ENCODE data around the gene SCNN1B.
A peak's percentile ranks its signal among the peaks of the same experiment; 100 is the strongest.

The SCNN1B gene

DNA sequence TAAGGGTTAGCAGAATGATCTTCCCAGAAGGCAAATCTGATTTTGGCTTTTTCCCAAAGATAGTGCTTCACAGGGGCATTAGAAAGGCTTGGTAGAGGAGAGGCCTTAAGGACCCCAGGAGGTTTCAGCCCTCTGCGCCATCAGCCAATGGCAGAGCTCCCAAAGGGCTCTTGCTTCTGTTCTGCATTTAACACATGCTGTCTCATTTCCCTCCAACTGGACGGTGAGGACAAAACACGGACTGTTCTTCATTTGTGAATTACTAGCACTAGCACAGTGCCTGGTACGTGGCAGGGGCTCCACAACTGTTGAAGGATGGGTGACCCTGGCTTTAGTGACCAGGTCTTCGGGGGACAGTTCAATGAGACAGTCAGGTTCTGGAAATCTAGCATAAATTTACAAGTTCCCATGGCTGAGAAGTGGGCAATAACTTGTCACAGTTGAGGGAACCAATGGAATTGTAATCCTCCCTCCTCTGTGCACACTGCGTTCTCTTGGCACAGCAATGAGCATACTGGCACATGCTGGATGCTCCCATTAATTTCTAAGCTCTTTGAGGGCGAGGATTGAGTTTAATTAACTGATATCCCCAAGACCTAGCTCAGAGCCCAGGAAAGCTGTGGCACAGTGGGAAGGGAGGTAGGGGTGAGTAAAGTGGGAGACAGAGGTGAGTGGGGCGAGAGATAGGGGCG lies 105.5 kb downstream of the SCNN1B start:
- no peak for DNase-seq (ENCODE audit: low read depth)

DNA sequence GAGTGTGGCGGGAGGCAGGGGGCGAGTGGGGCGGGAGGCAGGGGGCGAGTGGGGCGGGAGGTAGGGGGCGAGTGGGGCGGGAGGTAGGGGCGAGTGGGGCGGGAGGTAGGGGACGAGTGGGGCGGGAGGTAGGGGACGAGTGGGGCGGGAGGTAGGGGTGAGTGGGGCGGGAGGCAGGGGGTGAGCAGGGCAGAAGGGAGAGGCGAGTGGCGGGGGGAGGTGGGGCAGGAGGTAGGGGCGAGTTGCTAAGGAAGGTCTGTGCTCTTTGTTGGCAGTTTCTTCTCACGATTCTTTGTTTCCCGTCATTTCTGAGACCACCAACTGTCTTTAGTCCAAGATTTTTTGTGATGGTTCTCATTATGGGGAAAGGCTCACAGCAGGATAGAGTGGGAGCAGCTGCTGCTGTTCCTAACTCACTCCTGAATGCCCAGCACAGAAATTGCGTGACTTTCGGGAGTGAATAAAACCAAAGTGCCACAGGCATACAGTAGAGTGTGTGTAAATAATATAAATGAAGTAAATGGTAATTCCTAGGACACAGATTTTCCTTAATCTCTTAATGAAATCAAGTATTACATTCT lies 106.2 kb downstream of the SCNN1B start:
- DNase-seq (ENCODE audit: low read depth), result no peak

DNA sequence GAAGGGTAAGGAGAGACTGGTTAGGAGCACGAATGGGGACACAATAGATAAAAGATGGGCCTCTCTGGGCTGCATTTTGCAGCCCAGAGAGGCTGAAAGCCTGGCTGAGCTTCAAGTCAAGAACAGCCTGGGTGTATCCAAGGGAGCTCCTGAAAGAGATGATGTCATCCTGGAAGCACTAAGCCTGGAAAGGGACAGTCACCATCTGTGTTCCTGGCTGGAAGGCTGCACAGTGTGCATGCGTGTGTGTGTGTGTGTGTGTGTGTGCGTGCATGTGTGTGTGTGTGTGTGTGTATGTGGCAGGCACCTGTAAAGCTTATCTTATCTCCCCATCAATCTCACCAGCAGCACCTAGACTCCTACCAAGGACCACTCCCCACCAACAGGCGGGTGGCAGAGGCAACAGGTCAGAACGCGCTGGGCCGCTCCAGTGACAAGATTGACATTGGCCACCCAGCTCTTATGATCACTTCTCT lies 106.8 kb downstream of the SCNN1B start:
- DNase-seq (ENCODE audit: low read depth), result peak; percentile 83

DNA sequence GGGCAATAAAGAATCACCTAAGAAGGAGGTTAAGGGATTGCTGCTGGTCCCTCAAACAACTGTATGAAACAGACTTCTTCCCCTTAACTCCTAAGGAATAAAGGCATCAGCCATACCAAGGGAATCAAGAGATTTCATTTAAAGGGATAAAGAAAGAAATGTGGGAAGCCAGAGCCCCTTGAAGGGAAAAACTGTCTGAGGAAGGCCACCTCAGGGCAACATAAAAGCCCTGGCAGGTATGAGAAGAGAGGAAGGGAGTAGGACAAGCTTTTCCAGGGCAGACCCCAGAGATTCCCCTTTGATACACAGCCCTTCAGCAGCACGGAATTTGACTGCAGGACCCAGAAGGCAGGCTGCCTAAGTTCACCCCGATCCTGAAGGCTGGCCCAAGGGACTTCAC lies 107.4 kb downstream of the SCNN1B start:
- no peak for DNase-seq (ENCODE audit: low read depth)

DNA sequence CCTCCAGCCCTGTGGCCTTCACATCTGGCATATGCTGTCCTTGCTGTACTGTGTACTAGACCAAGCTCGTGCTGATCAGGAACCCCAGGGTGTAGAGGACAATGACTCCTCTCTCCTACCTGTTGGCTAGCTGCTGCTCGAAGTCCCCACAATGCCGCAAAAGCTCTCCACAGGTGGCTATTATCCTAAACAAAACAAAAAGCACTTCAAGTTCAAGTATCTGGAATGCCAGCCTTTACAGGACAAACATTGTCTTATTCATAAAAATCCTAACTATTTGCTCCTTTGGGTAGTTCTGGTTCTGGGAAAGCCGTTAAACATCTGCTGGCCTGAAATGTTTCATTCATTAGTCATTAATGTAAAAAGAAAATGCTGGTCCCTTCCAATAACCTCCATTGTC lies 108.1 kb downstream of the SCNN1B start:
- DNase-seq (ENCODE audit: low read depth), result peak; percentile 63

DNA sequence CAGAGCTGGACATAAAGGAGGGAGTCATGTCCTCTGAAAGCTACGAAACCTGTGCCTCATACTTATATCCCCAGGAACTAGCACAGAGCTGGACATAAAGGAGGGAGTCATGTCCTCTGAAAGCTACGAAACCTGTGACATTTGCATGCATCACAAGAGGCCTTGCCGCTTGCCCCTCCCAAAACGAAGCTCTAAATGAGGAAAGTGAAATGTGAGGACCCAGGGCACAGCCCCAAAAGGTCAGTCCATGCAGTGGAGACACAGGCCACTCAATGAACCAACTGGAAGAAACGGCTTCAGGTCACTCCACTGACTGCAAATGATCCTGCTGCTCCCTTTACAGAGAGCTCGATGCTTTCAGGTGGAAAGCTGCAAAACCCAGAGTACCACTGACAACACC lies 112.6 kb downstream of the SCNN1B start:
- DNase-seq (ENCODE audit: low read depth), result no peak

DNA sequence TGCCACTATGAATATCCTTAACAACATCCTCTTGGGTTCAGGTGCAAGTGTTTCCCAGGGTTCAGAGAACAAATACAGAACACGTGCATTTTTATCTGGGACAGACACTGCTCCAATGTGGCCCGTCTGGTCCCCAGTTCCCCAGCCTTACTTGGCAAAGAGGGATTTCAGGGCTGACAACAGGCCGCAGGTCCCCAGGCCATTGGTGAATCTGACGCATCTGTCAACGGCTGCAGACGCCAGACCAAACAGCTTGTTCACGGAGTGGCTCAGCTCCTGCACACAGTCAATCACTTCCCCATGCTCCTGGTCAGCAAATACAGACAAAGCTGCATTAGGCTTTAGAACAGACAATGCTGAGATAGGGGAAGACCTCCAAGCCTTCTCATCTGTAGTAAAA lies 114.7 kb downstream of the SCNN1B start:
- DNase-seq (ENCODE audit: low read depth), result no peak

DNA sequence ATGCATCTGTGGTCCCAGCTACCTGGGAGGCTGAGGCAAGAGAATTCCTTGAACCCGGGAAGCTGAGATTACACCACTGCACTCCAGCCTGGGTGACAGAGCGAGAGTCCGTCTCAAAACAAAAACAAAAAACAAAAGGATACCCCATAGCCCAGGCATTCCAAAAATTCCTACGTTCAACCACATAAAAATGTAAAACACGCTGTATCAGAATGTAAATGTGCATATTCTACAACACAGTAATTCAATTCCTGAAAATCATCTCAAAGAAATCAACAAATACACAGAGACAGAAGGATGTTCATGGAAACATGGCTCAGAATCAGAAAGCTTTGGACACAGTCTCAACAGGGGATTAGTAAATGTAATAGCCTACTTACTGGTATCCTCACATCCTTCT lies 117.9 kb downstream of the SCNN1B start:
- DNase-seq (ENCODE audit: low read depth), result peak; percentile 62

DNA sequence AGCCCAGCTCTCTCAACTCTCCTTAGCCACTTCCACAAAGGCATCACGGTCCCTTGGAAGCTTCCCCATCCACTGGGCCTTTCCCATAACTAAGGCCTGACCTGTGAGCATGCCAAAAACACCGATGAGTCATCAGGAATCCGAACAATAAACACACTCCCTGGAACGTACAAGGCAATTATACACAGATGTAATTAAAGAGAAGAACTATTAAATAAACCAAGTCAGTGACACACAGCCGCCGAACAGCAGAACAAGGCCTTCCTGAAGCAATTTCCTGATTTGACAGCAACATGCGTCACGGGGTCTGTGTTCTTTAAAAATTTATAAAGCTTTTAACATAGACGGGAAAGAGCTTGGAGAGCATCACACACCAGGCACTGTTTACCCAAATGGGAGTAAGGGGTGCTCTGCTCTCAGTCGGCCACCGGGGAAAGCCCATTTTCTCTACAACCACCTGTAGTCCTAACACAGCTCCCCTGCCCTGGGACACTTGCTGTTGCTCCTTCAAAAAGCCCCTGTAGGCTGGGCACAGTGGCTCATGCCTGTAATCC lies 121.5 kb downstream of the SCNN1B start:
- DNase-seq (ENCODE audit: low read depth), result peak; percentile 99

DNA sequence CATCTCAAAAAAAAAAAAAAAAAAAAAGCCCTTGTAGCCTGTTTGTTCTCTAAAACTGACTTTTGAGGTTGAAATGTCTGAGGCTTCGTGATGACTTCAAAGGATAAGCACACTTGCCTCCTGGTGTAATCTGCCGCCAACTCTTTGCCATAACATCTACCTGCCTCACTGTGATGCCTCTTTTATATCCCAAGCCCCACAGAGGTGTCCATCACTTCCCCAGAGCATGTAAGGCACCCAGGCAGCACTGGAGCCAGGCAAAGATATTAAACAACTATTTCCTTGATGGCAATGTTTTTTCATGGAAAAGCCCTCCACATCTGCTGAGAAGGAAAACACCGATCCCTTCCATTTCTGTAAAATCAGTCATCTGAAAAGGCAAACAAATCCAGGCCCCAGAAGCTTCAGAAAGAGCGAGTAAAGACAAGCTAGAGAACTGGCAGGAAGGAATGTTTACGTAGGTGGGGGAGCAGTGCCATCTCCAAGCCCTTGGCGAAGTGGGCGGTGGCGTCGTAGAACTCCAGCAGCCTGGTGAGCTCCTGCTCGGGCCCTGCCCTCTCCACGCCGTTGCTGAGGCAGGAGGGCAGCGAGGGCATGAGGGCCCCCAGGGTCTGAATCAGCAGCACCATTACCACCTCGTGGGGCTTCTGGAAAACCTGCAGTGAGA lies 122.3 kb downstream of the SCNN1B start:
- peak; percentile 28 for DNase-seq (ENCODE audit: low read depth)

DNA sequence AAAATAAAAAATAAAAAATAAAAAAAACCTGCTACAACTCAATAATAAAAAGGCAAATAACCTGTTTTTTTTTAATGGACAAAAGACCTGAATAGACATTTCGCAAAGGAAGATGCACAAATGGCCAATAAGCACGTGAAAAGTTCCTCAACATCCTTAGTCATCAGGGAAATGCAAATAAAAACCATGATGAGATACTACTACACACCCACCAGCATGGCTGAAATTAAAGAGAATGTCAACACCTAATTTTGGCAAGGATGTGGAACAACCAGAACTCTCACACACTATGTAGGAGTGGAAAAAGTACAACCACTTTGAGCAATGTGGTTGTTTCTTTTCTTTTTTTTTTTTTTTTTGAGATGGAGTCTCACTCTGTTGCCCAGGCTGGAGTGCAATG lies 126.2 kb downstream of the SCNN1B start:
- DNase-seq (ENCODE audit: low read depth), result no peak
